Esophagus muscularis mucosa (tissue), 4 donors: Measurements from ENCODE around the gene EHBP1. TPM values are rescaled to one million over a fixed set of nuclear protein-coding genes. Genes with fewer than 3 reads are reported as not detected.

Experiments
- DNase-seq: peaks from one replicate; pipeline ENCODE4 v3.0.0-alpha.2; 2017; ENCODE audit errors: extremely low spot score
- H3K27ac ChIP-seq, 4 donors: fragments of 200-600 bp; sonication (generic); replicated peaks in 1 of 4; 1 replicate in 3 of 4; 2 replicates in 1 of 4; pipeline ENCODE4 v1.5.1; 2016 to 2019; ENCODE audit warnings: mild to moderate bottlenecking in 1 of 4
- H3K27me3 ChIP-seq, 4 donors: fragments of 200-600 bp; sonication (generic); one replicate each; pipeline versions ENCODE4 v1.5.1 to v1.6.0; 2016 to 2019
- H3K36me3 ChIP-seq, 4 donors: fragments of 200-600 bp; sonication (generic); one replicate each; pipeline ENCODE4 v1.5.1; 2016 to 2019
- H3K4me1 ChIP-seq, 4 donors: fragments of 200-600 bp; sonication (generic); one replicate each; pipeline ENCODE4 v1.5.1; 2016 to 2019
- H3K4me3 ChIP-seq, 4 donors: fragments of 200-600 bp; sonication (generic); 1 replicate in 2 of 4; 2 replicates in 2 of 4; pipeline ENCODE4 v1.5.1; 2016 to 2019; ENCODE audit warnings: mild to moderate bottlenecking in 4 of 4, moderate library complexity in 1 of 4
- H3K9me3 ChIP-seq, 4 donors: fragments of 200-600 bp; sonication (generic); 1 replicate in 3 of 4; 2 replicates in 1 of 4; pipeline ENCODE4 v1.5.1; 2016 to 2019
- CTCF ChIP-seq, 3 experiments: fragments of 200-600 bp in 2 of 3; fragments of 450-650 bp in 1 of 3; sonication (generic) in 2 of 3; IDR thresholded peaks; one replicate each; pipeline ENCODE4 v1.5.1; 2017 to 2019; ENCODE audit warnings: antibody characterized with exemption in 3 of 3, mild to moderate bottlenecking in 2 of 3, moderate library complexity in 1 of 3
- EP300 ChIP-seq: sonication (generic); formaldehyde crosslinking; IDR thresholded peaks from one replicate; pipeline ENCODE4 v1.6.1; 2017; ENCODE audit warnings: antibody characterized with exemption
- POLR2A ChIP-seq: fragments of 450-650 bp; IDR thresholded peaks from one replicate; pipeline ENCODE4 v1.6.1; 2017; ENCODE audit warnings: antibody characterized with exemption, moderate library complexity, mild to moderate bottlenecking, low read depth
- POLR2AphosphoS5 ChIP-seq, 2 donors: sonication (generic); formaldehyde crosslinking; IDR thresholded peaks; one replicate each; pipeline ENCODE4 v1.6.1; 2017; ENCODE audit warnings: antibody characterized with exemption in 2 of 2
- WGBS: methylation state at CpG from one replicate; pipeline ENCODE4 v1.1.5; 2018; 5-methylcytosine and 5-hydroxymethylcytosine counted together
- intact Hi-C: fragments of 100-400 bp; cut with DNase I; formaldehyde crosslinking; loops from one replicate; pipeline ENCODE4 v1.15.1; 2023
- total RNA-seq, 4 donors: library from RNA; depleted of rRNA; stranded (reverse); fragments of >200 nt; gene quantifications; one replicate each; pipeline versions ENCODE4 v1.1.0 to v1.2.1, GENCODE V29; 2016

Gene EHBP1
- total RNA-seq, 4 donors from 2014 or later = 103 to 199 (median 151) TPM

- TF ChIP-seq CTCF (IDR thresholded peaks at IDR 0.05) = no peak
- TF ChIP-seq POLR2AphosphoS5 (IDR thresholded peaks at IDR 0.05) = peak in 1 of 2 donors; percentile 6
- Histone ChIP-seq H3K4me1 (peaks cover 42 to 48% (median 45%) of the 10 kb centered on the region in 4 donors), H3K27ac (no peak overlapping the region), H3K4me3 (peak overlapping the region in 1 of 4 donors; percentile 4), H3K36me3 (peaks cover 9 to 36% (median 25%) of the 10 kb centered on the region in 4 donors), H3K9me3 (peaks cover 0 to 7% (median 0%) of the 10 kb centered on the region in 4 donors), H3K27me3 (peaks cover 0 to 86% (median 45%) of the 10 kb centered on the region in 4 donors)
- WGBS = 25% methylated on average over 53 of the region's 61 CpGs
- DNase-seq = no peak
- intact Hi-C loops = no loop called here
Observed at GRCh38 chr2:63048367-63049171, 343.1 kb downstream of the EHBP1 start.

- DNase-seq = no peak
- Histone ChIP-seq H3K4me1 (peaks cover 50 to 56% (median 53%) of the 10 kb centered on the region in 4 donors), H3K27me3 (peaks cover 0 to 91% (median 53%) of the 10 kb centered on the region in 4 donors), H3K36me3 (peaks cover 9 to 35% (median 25%) of the 10 kb centered on the region in 4 donors), H3K4me3 (peak overlapping the region; percentile 54 to 62 (median 58)), H3K9me3 (peaks cover 0 to 7% (median 0%) of the 10 kb centered on the region in 4 donors), H3K27ac (no peak overlapping the region)
- intact Hi-C loops = no loop called here
- TF ChIP-seq POLR2AphosphoS5 (IDR thresholded peaks at IDR 0.05) (no peak), EP300 (no peak), CTCF (IDR thresholded peaks at IDR 0.05) (no peak), POLR2A (no peak)
- WGBS = 10% methylated on average over 34 of the region's 39 CpGs
Observed at GRCh38 chr2:63049211-63049969, 343.9 kb downstream of the EHBP1 start.

- no peak for DNase-seq
- H3K4me3 ChIP-seq = peak overlapping the region; percentile 54 to 62 (median 58)
- intact Hi-C loops = no loop called here
- H3K27ac ChIP-seq = no peak overlapping the region
- peaks cover 0 to 91% (median 57%) of the 10 kb centered on the region in 4 donors for H3K27me3 ChIP-seq
- peaks cover 5 to 29% (median 21%) of the 10 kb centered on the region in 4 donors for H3K36me3 ChIP-seq
- peaks cover 0 to 7% (median 0%) of the 10 kb centered on the region in 4 donors for H3K9me3 ChIP-seq
- TF ChIP-seq EP300 = no peak
- no peak for TF ChIP-seq POLR2AphosphoS5 (IDR thresholded peaks at IDR 0.05)
- TF ChIP-seq CTCF (IDR thresholded peaks at IDR 0.05) = no peak
- no peak for TF ChIP-seq POLR2A
- H3K4me1 ChIP-seq = peaks cover 51 to 61% (median 56%) of the 10 kb centered on the region in 4 donors
- 5% methylated on average over 10 of the region's 31 CpGs for whole genome bisulfite sequencing
Observed at GRCh38 chr2:63049970-63050333, 344.4 kb downstream of the EHBP1 start.

GRCh38 chr2:63050334-63051041 is 345.0 kb downstream of the EHBP1 start, which contains the start of gene OTX1:
Gene OTX1, plus strand, starts transcription at chr2:63050830. Its CDS starts 2,161 bp downstream, at chr2:63052991.
- Histone ChIP-seq H3K4me3 (peak within 1 kb of the TSS; percentile 54 to 62 (median 58)), H3K4me1 (peaks cover 54 to 66% (median 61%) of the 10 kb centered on the region in 4 donors), H3K36me3 (peaks cover 0 to 24% (median 15%) of the 10 kb centered on the region in 4 donors), H3K9me3 (peaks cover 0 to 7% (median 0%) of the 10 kb centered on the region in 4 donors), H3K27me3 (peaks cover 0 to 93% (median 62%) of the 10 kb centered on the region in 4 donors), H3K27ac (no peak within 1 kb of the TSS)
- TF ChIP-seq POLR2AphosphoS5 (IDR thresholded peaks at IDR 0.05) (no peak), CTCF (IDR thresholded peaks at IDR 0.05) (no peak), EP300 (no peak), POLR2A (no peak)
- no peak for DNase-seq
- intact Hi-C loops = no loop called here
- WGBS = 7% methylated on average over 12 of the region's 73 CpGs
